ENCODE measurements around the gene SLC25A26.
A peak's percentile ranks its signal among the peaks of the same experiment; 100 is the strongest.

The SLC25A26 gene

DNA sequence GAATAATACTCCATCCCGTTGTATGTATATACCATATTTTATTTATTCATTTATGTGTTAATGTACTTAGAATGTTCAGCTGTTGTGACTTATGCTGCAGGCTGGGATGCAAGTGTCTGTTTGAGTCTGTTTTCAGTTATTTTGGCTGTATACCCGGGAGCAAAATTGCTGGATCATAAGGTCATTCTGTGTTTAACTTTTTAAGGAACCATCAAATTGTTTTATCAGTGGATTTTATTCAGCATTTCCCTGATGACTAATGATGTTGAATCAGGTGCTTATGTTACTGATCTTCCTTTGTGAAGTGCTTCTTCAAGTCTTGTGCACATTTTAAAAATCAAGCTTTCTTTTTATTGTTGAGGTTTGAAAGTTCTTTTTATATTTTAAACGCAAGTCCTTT is 118.1 kb downstream of the SLC25A26 start:
- no peak for DNase-seq

DNA sequence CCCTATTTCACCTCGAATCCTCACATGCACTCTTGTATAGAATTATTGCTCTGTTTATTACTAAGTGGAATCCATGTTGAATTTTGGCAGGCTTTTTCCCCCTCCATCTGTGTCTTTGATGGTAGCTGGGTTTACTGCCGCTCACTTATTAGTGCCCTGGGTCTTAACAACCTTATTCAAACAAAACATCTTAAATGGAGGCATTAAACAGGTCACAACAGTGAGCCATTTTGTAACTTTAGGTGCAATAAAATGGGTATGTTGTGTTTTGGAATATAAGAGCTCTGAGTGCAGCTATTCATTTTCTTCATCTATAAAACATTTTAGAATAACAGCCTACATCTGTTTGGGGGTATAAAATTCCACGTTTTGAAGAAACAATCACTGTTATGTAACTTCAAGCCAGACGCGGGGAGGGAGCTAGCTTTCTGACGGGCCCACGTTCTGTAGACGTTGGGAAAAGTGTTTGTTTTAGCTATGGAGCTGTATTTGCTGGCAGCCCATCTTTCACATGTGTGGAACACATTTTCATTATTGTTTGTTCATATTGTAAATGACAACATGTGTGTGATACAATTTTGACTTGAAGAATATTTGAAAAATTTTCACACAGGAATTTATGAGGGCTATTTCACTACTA is 122.0 kb downstream of the SLC25A26 start:
- no peak for DNase-seq

DNA sequence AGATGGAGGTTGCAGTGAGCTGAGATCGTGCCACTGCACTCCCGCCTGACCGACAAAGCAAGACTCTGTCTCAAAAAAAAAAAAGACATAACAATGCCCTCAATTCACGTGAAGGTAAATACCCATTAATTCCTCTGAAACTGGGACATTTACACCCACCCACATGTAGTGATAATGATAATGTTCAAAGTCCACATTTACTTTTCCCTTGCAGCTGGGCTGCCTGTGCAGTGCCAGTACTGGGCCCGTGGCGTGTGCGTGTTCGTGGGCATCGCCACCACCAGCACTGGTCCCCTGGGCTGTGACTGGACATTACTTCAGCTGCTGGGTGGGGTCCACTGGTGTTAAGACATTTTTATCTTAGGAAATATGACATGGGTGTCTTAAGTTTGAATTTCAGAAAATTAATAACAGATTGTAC is 123.6 kb downstream of the SLC25A26 start:
- no peak for DNase-seq

DNA sequence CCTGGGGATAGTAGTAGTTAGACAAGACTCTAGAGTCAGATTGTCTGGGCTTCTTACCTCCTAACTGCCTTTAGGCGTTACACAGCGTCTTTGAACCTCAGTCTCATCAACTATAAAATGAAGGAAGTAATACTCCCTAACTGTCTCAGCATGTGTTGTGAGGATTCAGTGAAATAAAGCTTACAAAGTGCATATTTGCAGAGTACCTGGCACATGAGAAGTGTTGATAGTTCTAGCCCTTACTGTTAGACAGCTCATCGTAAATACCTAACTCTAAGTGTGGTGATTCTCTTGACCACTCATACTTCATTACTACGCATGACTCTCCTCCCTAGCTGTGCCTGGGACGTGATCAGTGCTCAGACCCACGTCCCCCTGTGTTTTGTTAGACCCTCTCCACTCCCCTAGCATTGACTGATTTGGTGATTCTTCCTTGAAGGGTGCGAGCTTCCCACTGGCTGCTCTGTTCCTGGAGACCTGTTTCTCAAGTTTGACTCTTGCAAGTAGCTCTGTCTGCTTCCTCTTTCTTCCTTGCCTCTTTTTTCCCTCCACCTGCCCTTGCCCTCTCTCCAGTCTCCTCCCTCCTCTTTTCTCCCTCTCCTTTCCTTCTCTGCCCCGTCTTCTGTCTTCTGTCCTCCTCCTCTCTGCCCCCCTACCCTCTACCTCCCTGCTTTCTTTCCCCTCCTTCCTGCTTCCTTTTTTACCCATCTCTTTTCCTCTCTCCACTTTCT is 124.2 kb downstream of the SLC25A26 start:
- DNase-seq, result no peak

DNA sequence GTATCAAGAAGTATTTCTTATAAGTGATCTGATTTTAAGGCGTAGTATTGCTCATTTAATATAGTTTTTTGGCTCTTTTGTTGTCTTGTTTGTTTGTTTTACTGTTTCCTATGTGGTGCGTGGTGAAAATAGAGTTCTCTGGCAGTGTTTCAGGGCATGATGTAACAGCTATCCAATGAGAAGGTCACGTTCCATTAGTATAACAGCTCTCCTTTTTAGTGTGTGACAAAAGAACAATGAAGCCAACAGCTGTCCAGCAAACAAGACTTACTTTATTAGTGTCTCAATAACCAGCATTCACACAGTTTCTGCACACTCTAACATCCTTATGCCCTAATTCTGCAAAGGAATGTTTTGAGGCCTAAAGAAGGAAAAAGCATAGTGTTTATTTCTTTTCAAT is 127.9 kb downstream of the SLC25A26 start:
- DNase-seq, result no peak

DNA sequence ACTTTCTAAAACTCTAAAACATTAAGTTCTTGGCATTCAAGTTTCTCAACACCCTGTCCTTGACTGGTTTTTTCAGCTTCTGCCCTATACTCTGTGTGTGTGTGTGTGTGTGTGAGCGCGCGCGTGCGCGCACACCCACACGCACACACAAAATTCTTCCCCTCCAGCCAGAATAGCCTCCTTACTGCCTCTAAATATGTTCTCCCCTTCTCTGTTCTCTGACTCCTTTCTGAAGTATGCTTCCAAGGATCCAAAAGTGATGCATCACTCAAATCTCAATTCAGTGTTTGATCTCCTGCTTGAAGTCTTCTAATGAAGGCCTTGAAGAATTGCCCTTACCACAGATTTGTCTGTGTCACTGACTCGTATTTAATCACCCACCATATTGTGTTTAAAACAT is 129.8 kb downstream of the SLC25A26 start:
- DNase-seq, result no peak

DNA sequence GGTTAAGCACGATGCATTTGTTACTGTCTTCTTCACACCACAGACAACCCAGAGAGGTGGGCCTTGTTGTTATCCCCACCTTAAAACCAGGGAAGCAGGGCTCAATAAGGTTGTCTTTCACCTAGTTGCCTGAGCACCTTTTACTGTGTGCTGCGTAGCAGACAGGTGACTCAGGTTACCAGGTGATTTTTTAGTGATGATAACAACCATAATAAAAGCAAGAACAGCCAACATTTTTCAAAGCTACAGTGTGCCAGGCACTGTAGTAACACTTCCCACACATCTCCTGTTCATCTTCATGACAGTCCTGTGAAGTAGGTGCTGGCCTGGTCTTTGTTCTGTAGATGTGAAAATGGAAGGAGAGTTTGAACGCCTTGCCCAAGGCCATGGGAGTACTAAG is 132.2 kb downstream of the SLC25A26 start:
- no peak for DNase-seq

DNA sequence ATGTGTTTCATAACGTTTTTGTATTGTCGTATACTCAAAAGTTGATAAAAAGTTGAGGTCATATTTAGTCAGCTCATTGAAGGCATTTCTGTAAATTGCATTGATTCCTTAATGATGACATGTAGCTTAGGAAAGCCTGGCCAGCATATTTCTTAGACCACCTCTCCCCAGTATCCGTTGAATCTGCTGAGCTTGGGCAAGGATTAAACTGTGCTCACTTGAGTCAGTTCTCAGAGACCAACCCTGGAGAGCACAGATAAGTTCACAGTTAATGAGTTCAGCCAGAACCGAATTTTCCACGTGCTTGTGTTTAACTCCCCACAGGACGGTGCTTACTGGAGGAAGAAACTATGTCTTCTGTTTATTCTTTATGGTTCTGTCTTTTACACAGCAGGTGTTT is 132.7 kb downstream of the SLC25A26 start:
- DNase-seq, result no peak

DNA sequence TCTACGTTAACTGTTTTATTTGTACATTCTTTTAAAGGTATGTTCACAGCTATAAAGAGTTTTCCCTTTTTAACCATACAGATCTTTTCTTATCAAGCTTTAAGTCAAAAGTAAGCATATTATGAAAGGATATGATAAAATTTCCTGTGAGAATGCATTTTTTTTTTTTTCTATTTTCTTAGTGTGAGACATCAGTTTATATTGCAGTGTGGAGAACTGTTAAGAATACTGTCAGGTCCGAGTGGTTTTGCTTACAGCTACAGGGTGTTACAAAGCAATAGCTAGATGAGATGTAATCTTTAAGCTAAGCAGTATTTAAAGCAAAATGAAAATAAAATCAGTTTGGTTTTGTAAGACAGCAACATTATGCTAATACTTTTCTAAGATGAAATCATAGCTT is 133.2 kb downstream of the SLC25A26 start:
- no peak for DNase-seq

DNA sequence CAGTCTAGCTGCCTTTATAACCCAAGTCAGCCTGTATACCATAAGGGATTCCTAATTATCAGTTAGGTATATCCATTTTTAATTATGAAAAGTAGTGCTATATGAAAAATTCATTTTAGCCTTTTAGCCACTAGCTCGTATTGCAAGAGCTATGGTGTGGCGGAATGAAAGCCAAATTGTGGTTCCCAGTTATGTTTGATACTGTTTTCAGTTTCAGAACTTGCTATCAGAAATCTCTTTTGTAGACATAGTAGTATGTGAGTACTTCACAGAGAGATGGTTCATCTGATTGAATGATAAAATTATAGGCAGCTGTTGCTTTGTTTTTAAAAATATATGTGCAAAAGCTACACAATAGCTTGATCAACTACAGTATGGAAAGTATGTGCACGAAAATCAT is 134.6 kb downstream of the SLC25A26 start:
- DNase-seq, result no peak

DNA sequence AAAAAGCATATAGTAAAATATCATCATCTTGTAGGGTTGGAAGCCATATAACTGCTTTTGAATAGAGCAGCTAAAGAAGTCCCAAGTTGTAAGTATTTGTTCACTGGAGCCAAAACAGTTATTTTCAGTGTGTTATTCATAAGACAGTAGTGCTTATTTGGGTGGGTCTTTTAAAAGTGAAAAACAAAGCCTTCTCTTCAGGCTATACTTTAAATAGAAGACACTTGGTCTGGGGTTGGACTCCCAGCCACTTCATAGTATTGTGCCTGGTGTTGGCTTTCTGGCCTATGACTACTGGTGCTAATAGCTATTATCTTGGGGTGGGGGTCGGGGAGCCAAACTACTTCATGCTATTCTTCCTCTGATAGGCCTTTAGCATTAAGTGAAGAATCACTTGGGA is 135.2 kb downstream of the SLC25A26 start:
- DNase-seq, result no peak

DNA sequence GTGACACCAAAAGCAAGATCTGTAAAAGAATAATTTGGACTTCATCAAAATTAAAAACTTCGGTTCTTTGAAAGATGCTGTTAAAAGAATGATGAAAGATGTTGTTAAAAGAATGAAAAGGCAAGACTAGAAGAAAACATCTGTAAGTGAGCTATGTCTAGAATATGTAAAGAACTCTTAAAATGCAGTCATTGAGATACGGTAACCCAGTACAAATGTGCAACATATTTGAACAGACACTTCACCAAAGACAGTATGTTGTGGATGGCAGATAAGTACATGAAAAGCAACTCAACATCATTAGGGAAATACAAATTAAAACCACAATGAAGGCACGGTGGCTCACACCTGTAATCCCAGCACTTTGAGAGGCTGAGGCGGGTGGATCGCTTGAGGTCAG is 140.6 kb downstream of the SLC25A26 start:
- DNase-seq, result no peak

DNA sequence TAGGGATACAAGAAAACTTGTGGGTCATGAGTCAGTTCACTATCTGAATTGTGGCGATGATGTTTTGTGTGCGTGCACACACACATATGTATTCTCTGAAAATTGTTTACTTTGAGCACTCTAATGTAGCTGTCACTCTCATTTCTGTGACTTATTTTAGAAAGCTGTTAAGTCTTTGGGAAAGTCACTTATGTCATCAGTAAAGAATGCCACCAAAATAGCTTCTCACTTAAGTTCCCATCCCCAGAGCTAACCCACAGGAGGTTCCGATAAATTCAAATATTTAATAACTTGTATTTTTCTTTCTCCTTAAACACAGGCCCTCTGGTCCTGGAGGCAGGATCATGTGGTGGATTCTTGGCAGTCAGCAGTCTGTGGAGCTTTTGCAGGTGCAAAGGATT is 141.7 kb downstream of the SLC25A26 start:
- DNase-seq, result no peak

DNA sequence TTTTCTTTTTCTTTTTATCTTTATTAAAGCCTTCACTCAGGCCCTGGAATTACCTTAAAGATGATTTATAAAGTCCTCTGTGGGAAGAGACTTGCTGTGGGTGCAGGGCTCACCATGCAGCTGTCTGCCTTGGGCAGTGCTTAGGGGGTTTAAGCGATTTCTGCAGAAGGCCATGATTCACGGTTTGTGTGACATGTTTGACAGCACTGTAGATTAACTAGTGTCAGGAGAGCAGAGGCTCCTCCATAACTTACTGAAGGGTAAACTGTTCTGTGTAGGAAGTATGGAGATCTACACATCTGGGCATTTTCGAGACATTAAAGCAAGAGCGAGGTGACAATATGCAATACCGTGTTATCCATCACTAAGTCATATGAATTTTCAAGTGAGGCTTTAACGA is 142.3 kb downstream of the SLC25A26 start:
- no peak for DNase-seq

DNA sequence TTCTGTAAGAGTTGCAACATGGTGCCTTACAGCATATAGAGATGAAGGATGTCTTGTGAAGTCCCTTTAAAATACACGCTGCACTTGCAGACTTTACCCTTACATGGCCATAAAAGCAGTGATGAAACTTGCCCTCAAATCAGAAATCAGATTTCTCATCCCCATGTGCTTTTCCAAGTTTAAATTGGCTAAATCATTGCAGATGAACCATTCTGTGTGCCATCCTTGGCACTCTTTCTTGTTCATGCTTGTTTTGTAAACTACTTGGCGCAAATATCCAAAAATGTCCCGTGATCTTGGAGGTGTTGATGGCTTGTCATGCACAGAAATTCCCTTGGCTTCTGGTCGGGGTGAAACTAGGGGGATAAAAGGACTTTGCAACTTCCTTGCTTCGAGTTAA is 144.3 kb downstream of the SLC25A26 start:
- no peak for DNase-seq

DNA sequence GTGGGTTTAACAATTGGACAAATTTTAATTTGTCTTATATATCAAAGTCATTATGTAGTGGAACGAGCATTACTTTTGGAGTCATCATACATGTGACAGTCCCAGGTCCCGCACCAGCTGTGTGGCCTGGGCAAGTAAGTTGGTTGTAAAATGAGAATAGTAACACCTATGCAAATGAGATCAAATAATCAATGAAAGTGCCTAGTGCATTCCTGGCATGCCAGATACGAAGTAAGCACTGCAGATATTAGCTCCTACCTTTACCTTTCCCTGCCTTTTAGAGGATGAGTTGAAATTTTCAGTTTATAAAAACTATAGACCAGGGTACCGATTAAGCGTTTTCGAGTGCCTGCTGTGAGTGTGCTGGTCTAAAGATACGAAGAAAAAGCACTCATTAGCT is 145.9 kb downstream of the SLC25A26 start:
- no peak for DNase-seq

DNA sequence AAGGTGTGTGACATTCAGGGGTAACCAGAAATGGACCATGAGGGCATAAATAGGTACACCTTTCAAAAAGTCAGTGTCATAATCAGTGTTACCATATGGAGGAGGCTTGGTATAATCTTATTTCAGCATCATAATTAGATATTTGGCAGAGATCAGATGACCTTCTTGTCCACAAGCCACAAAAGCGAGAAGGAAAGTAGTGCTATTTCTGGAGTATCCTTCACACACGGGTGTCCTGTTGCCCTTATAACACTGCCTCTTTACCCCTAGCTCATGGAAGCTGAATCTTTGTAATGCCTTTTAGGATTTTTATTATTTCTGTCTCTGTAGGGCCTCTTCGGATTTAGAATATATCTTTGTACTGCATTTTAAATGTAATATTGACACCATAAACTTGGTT is 147.2 kb downstream of the SLC25A26 start:
- DNase-seq, result no peak

DNA sequence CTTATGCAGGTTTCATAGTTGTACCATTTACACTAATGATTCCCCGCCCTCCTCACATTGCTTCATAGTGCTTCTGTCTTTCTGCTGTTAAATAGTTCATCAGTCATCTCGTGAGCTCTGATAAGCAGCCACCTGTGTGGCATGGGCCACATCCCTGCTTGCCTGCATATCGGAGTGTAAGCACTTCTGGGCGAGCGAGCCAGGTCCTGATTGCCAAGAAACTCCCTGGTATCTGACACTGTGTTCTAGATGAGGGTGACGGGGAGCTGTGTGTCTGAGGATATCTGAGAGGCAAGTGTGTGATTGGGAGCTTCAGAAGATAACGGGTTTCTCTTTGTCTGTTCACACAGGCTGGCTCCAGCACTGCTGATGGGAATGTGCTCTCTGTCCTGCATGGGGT is 149.4 kb downstream of the SLC25A26 start:
- no peak for DNase-seq

DNA sequence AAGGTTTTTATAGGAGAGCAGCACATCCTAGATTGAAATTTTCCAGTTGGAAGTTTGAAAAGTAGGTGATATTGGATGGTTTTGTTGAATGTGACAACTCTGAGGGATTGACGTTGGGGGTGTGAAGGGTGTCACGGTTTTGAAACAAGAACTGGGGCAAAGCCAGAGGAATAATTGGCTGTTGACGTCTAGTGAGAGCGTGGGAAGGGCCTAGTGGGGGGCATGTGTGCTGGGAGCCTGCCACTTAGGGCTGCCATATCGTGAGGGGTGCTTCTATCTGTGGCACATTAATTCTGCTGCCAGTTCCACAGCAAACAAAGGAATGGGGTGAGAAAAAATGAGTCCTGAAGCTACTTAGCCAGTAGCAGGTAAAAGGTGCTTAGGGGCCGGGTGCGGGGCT is 150.6 kb downstream of the SLC25A26 start:
- DNase-seq, result no peak

DNA sequence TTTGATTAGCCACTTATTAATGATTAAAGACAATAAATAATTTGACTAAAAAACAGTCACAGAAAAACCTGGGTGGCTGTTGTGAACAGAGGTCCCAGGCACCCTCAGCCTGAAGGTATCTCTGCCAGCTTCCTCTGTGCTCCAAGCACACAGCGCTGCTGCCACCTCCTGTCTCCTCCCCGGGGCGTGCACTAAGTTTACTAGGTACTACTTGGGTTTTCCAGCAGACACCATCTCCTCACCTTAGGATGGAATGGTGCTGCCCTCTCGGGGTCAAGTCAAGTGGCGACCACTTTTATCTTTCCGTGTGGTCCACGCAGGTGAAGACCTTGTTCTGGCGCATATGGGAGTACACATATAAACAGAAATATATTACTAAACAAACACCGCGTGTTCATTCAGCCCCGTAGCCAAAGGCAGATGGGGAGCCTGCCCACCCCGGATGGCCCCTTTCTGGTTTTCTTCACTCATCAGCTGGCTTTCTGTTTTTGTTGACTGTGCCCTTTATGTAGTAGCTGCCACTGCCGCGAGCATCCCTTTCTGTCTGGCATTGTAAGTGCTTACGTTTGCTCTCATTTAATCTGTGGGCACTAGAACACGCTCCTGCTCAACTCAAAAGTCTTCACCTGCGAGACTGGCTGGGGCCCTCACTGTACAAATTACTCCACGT is 152.0 kb downstream of the SLC25A26 start:
- peak; percentile 58 for DNase-seq

DNA sequence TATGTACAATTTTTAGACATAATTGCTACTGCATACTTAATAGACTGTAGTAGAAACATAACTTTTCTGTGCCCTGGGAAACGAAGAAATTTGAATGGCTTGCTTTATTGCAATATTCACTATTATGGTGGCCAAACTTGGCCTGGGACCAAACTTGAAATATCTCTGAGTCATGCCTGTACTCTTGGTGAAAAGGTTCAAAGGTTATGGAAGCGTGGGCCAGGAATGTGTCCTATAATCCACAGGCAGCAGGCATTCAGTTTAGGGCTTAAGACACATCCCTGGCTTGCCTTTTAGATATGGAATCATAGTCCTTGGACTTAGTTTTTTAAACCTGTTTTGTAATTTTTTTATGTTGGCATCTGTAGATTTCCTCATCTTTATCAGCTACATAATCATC is 155.8 kb downstream of the SLC25A26 start:
- no peak for DNase-seq

DNA sequence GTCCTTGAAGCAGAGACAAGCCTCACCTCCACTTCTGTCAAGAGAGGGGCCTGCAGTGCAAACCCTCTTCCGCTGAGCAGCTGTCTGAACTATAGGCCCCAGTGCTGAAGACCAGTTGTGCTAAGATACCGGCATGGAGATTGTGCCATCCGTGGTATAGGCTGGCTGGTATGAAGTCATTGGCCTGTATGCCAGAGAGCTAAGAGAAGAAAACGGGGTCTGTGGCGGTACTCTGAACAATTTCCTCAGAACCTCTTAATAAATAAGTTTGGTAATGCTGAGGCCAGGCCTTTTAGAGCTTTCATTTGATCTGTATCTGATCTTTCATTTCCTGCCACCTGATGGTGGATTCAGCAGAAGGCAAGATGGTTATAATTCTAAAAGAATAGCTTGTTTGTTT is 157.0 kb downstream of the SLC25A26 start:
- no peak for DNase-seq

DNA sequence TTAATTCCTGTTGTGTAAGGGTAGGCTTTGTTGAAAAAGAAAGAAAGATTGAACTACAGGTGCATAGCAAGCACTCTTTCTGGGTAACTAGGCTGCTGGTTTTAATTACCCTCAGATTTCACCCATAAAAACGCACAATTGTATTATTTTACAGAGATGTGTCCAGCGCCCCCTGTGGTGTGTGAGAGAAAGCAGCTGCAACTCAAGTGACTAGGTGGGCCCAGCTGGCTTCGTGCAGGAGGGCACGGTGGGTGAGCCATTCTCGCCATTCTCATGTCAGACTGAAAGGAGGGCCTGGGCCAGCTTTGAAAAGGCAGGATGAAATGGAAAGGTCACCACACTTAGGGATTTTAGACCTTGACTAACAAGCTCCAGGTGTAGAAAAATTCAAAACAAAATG is 157.5 kb downstream of the SLC25A26 start:
- DNase-seq, result no peak

DNA sequence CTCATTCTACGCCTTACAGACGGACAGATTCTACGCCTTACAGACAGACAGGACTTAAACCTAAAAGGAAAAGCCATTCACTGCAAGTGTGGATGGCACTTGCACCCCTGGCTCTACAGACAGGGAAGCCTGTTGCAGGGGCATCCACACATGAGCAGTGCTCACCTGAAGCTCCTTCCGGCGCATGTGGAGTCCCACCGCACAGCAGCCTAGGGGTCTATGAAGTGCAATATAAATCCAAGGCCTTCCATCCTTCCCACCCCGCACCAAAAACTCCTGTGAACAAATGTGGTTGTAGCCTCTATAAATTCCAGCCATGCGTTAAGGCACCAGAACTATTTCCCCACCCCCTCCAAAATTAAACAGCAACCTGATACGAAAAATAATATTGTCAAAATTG is 158.8 kb downstream of the SLC25A26 start:
- no peak for DNase-seq
